Glomerular endothelial cell (primary cell): Measurements from ENCODE around the gene KMT2D. TPM values are rescaled to one million over a fixed set of nuclear protein-coding genes. Genes with fewer than 3 reads are reported as not detected.

ENCODE experiments used
- DNase-seq: peaks from one replicate; pipeline ENCODE4 v3.0.0-alpha.2; 2011; ENCODE audit warnings: low read depth, low spot score; ENCODE audit errors: extremely low read depth
- total RNA-seq: library from RNA; depleted of rRNA; stranded (reverse); fragments of >200 nt; gene quantifications from 2 replicates; pipeline ENCODE4 v1.2.3, GENCODE V29; 2015

The KMT2D gene, protein sequence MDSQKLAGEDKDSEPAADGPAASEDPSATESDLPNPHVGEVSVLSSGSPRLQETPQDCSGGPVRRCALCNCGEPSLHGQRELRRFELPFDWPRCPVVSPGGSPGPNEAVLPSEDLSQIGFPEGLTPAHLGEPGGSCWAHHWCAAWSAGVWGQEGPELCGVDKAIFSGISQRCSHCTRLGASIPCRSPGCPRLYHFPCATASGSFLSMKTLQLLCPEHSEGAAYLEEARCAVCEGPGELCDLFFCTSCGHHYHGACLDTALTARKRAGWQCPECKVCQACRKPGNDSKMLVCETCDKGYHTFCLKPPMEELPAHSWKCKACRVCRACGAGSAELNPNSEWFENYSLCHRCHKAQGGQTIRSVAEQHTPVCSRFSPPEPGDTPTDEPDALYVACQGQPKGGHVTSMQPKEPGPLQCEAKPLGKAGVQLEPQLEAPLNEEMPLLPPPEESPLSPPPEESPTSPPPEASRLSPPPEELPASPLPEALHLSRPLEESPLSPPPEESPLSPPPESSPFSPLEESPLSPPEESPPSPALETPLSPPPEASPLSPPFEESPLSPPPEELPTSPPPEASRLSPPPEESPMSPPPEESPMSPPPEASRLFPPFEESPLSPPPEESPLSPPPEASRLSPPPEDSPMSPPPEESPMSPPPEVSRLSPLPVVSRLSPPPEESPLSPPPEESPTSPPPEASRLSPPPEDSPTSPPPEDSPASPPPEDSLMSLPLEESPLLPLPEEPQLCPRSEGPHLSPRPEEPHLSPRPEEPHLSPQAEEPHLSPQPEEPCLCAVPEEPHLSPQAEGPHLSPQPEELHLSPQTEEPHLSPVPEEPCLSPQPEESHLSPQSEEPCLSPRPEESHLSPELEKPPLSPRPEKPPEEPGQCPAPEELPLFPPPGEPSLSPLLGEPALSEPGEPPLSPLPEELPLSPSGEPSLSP (N-terminal part only)
- total RNA-seq = 89.2 and 117 TPM in 2 replicates

DNA sequence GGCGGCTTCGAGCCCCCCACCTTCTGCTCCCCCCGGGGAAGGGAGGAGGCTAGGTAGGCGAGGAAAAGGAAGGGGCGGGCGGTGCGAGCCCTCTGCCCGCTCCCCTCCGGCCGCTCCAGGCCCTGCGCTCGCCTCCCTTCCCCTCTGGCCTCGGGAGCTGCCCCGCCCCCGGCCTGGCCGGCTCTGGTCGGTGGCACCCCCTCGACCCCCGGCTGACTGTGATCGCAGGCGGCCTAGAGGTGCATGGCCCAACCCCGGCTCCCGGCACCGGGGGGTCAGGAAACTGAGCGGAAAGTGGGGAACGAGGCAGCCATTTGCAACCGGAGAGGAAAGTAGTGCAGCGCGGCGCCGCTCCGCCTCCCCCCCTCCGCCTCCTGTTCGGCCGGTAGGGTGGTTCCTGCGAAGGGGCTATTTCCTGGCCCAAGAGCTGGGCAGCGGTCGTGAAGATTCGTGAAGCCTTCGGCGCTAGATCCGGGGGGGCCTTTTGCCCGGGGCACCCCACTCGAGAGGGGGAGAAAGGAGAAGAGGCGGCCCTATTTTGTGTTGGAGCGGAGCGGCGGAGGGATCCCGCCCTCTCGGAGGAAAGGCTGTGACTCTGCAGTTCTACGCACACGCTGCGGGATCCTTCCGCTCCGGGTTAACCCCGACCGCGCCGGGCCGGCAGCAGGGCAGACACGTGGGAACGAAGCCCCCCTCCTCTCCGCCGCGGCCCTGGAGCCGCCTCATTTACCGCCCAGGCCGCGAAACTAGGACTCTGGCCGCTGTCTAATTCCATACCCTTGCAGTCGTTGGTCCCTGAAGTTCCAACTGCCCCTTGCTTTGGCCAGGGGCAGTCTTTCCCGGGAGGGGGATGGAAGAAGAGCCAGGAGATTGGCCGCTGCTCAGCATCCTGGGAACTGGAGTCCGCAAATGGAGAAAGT, at the start of gene KMT2D:
Gene KMT2D (minus strand): TSS at position 558 of the 920 bp plus-strand sequence. CDS start 5,470 bp downstream, outside the sequence.
- DNase-seq = peak; percentile 73

DNA sequence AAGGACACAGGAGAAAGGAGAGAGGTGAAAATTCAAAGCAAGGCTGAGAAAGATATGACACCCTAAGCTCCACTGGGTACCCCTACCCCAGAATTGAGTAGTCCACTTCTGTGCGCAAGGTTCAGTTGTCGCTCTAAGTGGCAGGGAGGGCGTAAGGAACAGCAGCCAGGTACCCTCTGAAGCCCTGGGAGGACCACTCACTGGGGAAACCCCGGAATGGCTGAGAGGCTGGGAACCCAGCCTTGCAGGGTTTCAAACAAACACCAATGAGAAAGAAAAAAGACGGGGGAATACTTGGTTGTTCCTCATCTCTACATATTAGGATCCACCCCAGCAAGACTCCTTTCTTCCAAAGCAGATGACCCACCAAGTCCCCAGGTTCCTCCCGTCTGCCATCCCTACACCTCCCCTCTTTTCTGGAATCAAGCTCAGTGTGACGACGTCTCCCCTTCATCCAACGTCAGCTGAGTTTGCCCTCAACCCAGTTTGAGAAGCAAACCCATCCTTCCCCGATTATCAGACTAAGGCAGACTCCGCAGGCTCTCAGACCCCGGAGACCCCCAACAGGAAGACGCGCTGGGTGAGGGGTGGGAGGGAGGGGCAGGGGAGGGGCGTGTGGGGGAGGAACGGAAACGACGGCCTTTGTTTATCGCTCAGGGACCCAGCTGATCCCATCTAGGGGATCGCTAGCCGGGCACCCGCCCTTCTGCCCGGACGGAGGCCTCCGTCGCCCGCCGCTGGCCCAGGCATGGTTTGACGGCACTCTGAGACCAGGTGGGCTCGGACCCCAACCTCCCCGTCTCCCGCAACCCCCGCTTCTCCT, 49.3 kb upstream of the KMT2D start:
- no peak for DNase-seq

- no peak for DNase-seq
Measured at GRCh38 chr12:49108958-49109404, 48.4 kb upstream of the KMT2D start.

DNA sequence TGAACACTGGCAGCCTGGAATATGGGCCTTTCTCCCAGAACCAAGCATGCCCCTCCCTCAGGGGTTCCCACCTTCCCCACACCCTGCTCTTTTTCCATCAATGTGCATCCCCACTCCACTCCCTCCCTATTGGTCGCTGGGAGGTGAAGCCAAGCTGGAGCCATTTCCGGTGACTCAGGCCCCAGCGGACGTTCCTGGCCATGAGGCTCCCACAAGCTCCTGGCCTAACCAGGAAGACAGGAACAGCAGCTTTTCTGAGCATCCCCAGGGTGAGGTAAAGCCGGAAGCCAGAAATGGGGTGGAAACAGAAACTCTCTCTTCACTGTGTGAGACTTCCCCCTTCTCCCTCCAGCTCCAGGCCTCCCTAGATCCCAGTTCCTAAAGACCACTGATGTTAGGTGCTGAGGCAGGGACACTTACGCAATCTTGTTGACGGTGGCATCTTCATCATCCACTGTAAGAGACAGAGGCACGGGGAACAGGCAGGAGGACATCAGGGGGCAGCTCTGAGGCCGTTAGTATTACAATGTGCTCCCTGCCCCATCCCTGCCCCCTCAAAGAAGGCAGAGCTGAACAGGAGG, 45.0 kb upstream of the KMT2D start:
- DNase-seq = no peak

DNA sequence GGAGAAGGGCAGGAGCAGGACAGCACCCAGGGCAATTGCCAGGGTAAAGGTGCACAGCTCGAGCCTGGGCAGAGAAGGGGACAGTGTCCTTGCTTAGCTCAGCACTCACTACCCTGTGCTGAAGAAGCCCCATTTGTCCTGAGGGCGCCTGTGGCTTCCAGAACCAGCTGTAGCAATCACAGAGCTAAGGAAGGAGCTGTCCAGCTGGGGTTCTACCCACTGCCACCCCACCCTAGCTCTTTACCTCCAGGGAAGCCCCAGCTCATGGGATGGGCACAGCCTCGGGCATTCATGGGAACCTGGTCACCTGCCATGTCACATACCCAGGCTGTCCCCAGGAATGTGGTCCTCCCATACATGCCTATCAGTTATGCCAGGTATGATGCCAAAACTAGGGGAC, 44.2 kb upstream of the KMT2D start:
- DNase-seq = no peak

DNA sequence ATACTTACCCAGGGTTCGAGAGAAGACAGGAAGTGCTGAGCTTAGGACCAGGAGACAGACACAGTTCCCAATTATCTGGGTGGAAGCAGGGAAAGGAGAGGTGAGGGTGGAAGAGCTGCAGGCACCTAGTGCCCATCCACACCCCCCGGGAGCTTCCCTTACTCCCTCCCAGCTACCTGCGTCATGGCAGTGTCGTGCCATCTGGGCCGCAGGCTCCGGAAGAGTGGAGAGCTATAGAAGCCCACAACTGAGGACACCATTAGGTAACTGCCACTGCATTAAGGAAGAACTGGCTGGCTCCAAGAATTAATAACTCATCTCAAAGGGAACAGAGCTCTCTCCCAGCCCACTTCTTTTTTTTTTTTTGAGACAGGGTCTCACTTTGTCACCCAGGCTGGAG, 39.8 kb upstream of the KMT2D start:
- DNase-seq = no peak

DNA sequence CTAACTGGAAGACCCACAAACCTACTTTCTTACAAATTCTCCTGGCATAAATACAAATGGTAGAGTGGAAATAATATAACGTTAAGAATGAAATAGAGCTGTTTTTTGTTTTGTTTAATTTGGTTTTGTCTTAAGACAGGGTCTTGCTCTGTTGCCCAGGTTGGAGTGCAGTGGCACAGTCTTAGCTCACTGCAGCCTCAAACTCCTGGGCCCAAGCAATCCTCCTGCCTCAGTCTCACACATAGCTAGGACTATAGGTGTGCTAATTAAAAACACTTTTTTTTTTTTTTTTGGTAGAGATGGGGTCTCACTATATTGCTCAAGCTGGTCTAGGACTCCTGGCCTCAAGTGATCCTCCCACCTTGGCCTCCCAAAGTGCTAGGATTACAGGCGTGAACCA, 38.1 kb upstream of the KMT2D start:
- no peak for DNase-seq

GRCh38 chr12:49098035-49098451, 37.4 kb upstream of the KMT2D start:
- DNase-seq = no peak

DNA sequence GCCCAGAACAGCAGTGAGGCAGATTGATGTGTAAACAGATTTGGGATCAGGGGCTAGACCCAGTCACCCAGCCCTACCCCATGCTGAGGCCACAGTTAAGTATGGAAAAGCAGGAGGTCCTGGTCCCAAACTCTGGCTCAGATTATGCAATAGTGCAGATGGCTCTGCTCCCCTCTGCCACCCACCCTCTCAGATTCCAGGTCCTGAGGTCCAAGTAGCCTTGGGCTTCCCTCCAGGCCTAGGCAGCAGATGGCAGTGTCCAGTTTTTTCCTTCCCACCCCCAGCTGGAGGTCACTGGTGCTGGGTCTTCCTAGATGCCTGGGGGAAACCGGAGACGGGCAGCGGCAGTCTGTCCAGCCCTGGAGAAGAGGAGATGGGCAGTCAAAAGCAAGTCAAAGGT, 36.8 kb upstream of the KMT2D start:
- DNase-seq = no peak

DNA sequence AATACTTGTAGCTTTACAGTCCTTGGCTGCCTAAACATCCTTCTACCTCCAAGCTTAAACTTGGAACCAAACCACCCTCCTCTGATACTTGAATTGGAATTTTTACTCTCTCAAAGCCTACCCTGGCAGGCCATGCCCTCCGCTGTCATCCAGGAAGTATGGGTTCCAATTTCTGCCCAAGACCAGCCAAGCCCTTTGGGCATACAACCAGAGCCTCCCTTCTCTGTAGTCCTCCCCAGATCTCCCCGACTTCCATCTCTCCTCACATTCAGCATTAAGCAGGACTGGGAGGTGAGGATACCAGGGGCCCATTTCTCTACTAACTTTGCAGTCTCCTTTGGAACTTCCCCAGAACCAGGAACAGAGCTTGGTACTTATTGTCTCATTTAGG, 34.4 kb upstream of the KMT2D start:
- DNase-seq = no peak

DNA sequence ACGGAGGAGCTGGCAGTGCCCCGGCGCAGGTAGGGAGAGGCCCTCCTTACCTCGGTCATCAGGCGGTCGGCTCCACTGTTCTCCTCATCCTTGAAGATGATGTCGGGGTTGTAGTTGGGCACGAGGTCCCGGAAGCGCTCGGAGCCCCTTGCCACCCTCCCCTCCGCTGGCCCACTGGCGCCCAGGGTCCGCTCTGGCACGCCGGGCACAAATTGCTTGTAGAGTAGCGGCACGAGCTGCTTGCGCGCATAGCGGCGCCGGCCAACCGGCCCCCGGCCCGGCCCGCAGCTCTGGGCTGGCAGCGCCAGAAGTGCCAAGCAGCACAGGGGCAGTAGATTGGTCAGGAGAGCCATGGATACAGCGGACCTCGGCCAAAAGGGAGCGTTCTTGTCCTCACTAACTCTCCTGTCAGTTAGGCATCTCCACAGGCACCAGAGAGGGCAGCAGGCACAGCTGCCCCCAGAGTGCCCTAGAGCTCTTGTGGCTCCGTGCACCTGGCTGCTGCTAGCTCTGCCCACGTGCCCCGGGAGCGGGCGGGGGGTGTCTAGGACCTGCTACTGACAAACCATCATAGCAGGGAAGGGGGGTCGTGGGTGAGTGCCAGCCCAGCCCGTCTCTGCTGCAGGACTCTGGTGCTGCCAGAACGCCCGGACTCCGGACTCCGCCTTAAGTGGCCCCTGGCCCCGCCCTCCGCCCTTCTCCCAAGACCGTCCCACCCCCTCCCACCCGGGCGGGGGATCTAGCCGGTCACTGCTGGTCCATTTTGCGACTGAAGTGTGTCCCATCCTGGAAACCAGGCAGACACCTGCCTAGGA, 33.8 kb upstream of the KMT2D start, which contains the start of gene DHH:
Gene DHH (minus strand): TSS at position 642 of the 815 bp plus-strand sequence. CDS start 289 bp downstream, at position 353.
- DNase-seq = no peak

- DNase-seq = no peak
Measured at GRCh38 chr12:49093792-49094159, 33.2 kb upstream of the KMT2D start.

DNA sequence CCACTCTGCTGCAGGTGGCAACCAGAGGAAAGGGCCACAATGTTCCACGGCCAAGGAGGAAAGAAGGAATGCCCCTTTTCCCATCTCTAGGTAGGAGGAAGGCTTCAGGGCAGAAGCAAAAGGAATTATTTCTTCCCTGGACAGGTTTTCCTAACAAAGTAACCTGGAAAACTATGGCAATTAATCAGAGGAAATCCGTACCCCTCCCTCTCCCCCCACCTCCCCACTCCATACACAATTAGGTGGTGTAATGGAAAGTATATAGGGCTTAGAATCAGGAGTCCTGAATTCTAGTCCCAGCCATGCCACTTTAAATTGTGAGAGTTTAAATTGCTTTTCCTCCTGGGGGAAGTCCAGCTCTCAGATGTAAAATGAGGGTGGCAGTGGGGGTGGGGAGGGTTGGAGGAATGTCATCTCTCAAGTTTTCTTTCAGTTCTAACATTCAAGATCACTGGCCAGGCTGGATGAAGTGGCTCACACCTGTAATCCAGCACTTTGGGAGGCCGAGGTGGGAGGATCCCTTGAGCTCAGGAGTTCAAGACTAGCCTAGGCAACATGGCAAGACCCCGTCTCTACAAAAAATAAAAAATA, 32.3 kb upstream of the KMT2D start:
- no peak for DNase-seq

- DNase-seq = no peak
Measured at GRCh38 chr12:49092086-49092815, 31.7 kb upstream of the KMT2D start.

DNA sequence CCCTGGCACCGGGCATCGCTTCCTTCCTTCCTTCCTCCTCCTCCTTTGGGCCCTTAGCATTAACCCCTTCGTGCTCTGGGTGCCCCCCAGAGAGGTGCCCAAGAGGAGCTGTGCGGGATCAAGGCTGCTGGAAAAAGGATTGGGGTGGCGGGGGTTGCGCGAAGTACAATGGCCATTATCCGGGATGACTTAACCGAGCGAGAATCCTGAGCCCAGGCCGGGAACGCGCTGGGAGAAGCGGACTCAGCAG, 31.2 kb upstream of the KMT2D start:
- no peak for DNase-seq

GRCh38 chr12:49091056-49091835, 30.7 kb upstream of the KMT2D start:
- DNase-seq = no peak
